ENCODE measurements around the gene HOXA4. TPM values are rescaled to one million over a fixed set of nuclear protein-coding genes. Genes with fewer than 3 reads are reported as not detected.
A peak's percentile ranks its signal among the peaks of the same experiment; 100 is the strongest.

HOXA4 gene
- total RNA-seq, 1 donor from 2014 or later, result 1.1 TPM

- no peak for DNase-seq (ENCODE audit: low spot score)
- intact Hi-C loops (cut with DNase I), result no loop called here
Observed at GRCh38 chr7:27112955-27113949, 17.3 kb downstream of the HOXA4 start.

- intact Hi-C loops (cut with DNase I), result no loop called here
- DNase-seq (ENCODE audit: low spot score), result no peak
Observed at GRCh38 chr7:27112361-27112760, 18.2 kb downstream of the HOXA4 start.

GRCh38 chr7:27111751-27112277, 18.7 kb downstream of the HOXA4 start:
- intact Hi-C loops (cut with DNase I), result no loop called here
- no peak for DNase-seq (ENCODE audit: low spot score)

- intact Hi-C loops (cut with DNase I), result no loop called here
- DNase-seq (ENCODE audit: low spot score), result no peak
Observed at GRCh38 chr7:27111042-27111750, 19.4 kb downstream of the HOXA4 start.

- DNase-seq (ENCODE audit: low spot score), result peak; percentile 66
- intact Hi-C loops (cut with DNase I), result no loop called here
Observed at GRCh38 chr7:27110186-27111031, 20.1 kb downstream of the HOXA4 start.

- DNase-seq (ENCODE audit: low spot score), result no peak
- intact Hi-C loops (cut with DNase I), result loop anchor here (10.0 kb wide), 1 partner anchor 905 kb away; the partner anchor contains the start of genes CBX3 and HNRNPA2B1
Observed at GRCh38 chr7:27109466-27110185, 20.9 kb downstream of the HOXA4 start.

- peak; percentile 76 for DNase-seq (ENCODE audit: low spot score)
- intact Hi-C loops (cut with DNase I), result loop anchor here (10.0 kb wide), 1 partner anchor 904 kb away; the partner anchor contains the start of genes CBX3 and HNRNPA2B1
Observed at GRCh38 chr7:27108390-27109127, 22.0 kb downstream of the HOXA4 start.

- DNase-seq (ENCODE audit: low spot score), result peak; percentile 60
- intact Hi-C loops (cut with DNase I), result loop anchor here (10.0 kb wide), 1 partner anchor 903 kb away; the partner anchor contains the start of genes CBX3 and HNRNPA2B1
Observed at GRCh38 chr7:27107391-27108381, 22.9 kb downstream of the HOXA4 start.

- DNase-seq (ENCODE audit: low spot score), result no peak
- intact Hi-C loops (cut with DNase I), result loop anchor here (10.0 kb wide), 1 partner anchor 902 kb away; the partner anchor contains the start of genes CBX3 and HNRNPA2B1
Observed at GRCh38 chr7:27106901-27107240, 23.7 kb downstream of the HOXA4 start.

- intact Hi-C loops (cut with DNase I), result loop anchor here (10.0 kb wide), 1 partner anchor 902 kb away; the partner anchor contains the start of genes CBX3 and HNRNPA2B1
- peak; percentile 74 for DNase-seq (ENCODE audit: low spot score)
Observed at GRCh38 chr7:27106181-27106900, 24.2 kb downstream of the HOXA4 start.

GRCh38 chr7:27105301-27106031, 25.1 kb downstream of the HOXA4 start:
- DNase-seq (ENCODE audit: low spot score), result no peak

GRCh38 chr7:27104341-27105058, 26.1 kb downstream of the HOXA4 start:
- DNase-seq (ENCODE audit: low spot score), result no peak
- intact Hi-C loops (cut with DNase I), result loop anchor here (10.0 kb wide), 1 partner anchor 900 kb away; the partner anchor contains the start of genes CBX3 and HNRNPA2B1

More at GRCh38 chr7:27105301-27106031, 25.1 kb downstream of the HOXA4 start:
- intact Hi-C loops (cut with DNase I), result loop anchor here (10.0 kb wide), 1 partner anchor 901 kb away; the partner anchor contains the start of genes CBX3 and HNRNPA2B1

GRCh38 chr7:27103489-27104226, 26.9 kb downstream of the HOXA4 start:
- no peak for DNase-seq (ENCODE audit: low spot score)
- intact Hi-C loops (cut with DNase I), result loop anchor here (10.0 kb wide), 1 partner anchor 899 kb away; the partner anchor contains the start of genes CBX3 and HNRNPA2B1
